ENCODE results near the gene SALL4. TPM values are rescaled to one million over a fixed set of nuclear protein-coding genes. Genes with fewer than 3 reads are reported as not detected.

Gene SALL4
- total RNA-seq, 2 experiments from 2014 or later, result 0.74 to 0.92 TPM

DNA sequence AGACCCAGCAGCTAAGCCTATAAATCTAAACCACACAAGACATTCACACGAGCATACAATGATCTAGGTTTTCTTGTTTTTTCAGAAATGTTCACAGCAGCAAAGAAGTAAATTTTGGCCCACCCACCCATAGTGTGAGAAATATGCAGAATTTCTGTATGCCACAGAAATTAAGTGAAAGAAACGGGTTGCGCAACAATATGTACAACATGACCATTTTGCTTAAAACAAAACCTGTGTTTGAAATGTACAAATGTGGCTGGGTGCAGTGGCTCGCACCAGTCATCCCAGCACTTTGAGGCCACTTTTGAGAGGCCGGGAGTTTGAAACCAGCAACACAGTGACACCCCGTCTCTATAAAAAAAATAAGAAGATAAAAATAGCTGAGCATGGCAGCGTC, 9.4 kb downstream of the SALL4 start:
- no peak for DNase-seq
- no peak overlapping the region for H3K27ac Mint-ChIP-seq
- peaks cover 4% of the 10 kb centered on the region for H3K27me3 Mint-ChIP-seq
- H3K4me1 Mint-ChIP-seq (ENCODE audit: low read depth), result no peaks in the 10 kb centered on the region
- ChIA-PET CTCF (no interaction called here), POLR2A (no interaction called here)
- no peak for ATAC-seq
- H3K9me3 Mint-ChIP-seq, result no peaks in the 10 kb centered on the region
- intact Hi-C loops (cut with micrococcal nuclease), result no loop called here
- TF ChIP-seq, protein P1, sequence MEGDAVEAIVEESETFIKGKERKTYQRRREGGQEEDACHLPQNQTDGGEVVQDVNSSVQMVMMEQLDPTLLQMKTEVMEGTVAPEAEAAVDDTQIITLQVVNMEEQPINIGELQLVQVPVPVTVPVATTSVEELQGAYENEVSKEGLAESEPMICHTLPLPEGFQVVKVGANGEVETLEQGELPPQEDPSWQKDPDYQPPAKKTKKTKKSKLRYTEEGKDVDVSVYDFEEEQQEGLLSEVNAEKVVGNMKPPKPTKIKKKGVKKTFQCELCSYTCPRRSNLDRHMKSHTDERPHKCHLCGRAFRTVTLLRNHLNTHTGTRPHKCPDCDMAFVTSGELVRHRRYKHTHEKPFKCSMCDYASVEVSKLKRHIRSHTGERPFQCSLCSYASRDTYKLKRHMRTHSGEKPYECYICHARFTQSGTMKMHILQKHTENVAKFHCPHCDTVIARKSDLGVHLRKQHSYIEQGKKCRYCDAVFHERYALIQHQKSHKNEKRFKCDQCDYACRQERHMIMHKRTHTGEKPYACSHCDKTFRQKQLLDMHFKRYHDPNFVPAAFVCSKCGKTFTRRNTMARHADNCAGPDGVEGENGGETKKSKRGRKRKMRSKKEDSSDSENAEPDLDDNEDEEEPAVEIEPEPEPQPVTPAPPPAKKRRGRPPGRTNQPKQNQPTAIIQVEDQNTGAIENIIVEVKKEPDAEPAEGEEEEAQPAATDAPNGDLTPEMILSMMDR (IDR thresholded peaks at IDR 0.05), result no peak
- H3K36me3 Mint-ChIP-seq (ENCODE audit: low read depth), result no peaks in the 10 kb centered on the region
- H3K4me3 Mint-ChIP-seq, result no peak overlapping the region

DNA sequence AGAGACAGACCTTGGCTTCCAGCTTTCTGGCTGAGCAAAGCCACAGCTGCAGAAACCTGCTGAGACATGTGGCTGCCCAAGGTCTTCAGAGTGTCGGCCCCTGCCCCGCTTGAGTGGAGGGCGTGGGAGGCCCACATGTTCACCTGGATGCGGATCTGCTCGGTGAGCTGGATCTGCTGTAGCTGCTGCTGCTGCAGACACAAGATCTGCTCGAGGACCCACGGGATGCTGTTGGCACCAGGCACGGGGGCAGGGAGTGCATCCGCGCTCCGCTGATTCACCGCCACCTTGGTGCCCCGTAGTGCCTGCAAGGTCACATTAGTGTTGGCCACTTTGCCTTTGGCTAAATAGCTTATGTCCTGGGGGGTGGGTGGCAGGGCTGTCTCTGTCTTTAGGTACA, 10.7 kb downstream of the SALL4 start:
- CTCF ChIA-PET, result interaction anchor here (3.8 kb wide), 1 partner anchor 8 kb away, joined by 12 read pairs; no protein-coding TSS in a partner anchor
- H3K27me3 Mint-ChIP-seq, result no peaks in the 10 kb centered on the region

DNA sequence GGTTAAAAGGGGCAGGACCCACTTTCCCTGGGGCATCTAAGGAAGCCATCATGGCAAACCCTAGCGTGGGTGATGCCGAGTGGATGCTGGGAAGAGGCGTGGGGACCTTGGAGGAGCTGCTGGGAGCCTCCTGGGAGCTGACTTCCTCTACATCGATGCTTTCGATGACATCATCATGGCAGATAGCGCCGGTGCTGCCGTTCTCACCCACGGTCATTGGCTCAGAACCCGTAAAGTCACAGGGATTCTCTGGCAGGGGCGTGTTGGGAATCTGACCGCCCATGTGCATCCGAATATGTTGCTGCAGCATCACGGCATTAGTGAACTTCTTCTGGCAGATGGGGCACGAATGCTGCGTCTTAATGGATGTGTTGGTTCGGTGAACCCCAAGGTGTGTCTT, 12.1 kb downstream of the SALL4 start:
- TF ChIP-seq, protein P1 (IDR thresholded peaks at IDR 0.05), result no peak
- no peaks in the 10 kb centered on the region for H3K4me1 Mint-ChIP-seq (ENCODE audit: low read depth)
- H3K9me3 Mint-ChIP-seq, result no peaks in the 10 kb centered on the region
- DNase-seq (no peak), ATAC-seq (no peak)
- POLR2A ChIA-PET, result no interaction called here
- no peak overlapping the region for H3K27ac Mint-ChIP-seq
- no peaks in the 10 kb centered on the region for H3K36me3 Mint-ChIP-seq (ENCODE audit: low read depth)
- CTCF ChIA-PET, result interaction anchor here (3.8 kb wide), 1 partner anchor 10 kb away, joined by 12 read pairs; no protein-coding TSS in a partner anchor
- intact Hi-C loops (cut with micrococcal nuclease), result no loop called here
- no peak overlapping the region for H3K4me3 Mint-ChIP-seq
- no peaks in the 10 kb centered on the region for H3K27me3 Mint-ChIP-seq

More for the DNA sequence above, 10.7 kb downstream of the SALL4 start:
- Mint-ChIP-seq H3K9me3 (no peaks in the 10 kb centered on the region), H3K4me1 (ENCODE audit: low read depth) (no peaks in the 10 kb centered on the region), H3K36me3 (ENCODE audit: low read depth) (no peaks in the 10 kb centered on the region), H3K27ac (no peak overlapping the region), H3K4me3 (no peak overlapping the region)
- ATAC-seq (no peak), DNase-seq (no peak)
- intact Hi-C loops (cut with micrococcal nuclease), result no loop called here
- TF ChIP-seq, protein P1 (IDR thresholded peaks at IDR 0.05), result no peak
- POLR2A ChIA-PET, result no interaction called here

DNA sequence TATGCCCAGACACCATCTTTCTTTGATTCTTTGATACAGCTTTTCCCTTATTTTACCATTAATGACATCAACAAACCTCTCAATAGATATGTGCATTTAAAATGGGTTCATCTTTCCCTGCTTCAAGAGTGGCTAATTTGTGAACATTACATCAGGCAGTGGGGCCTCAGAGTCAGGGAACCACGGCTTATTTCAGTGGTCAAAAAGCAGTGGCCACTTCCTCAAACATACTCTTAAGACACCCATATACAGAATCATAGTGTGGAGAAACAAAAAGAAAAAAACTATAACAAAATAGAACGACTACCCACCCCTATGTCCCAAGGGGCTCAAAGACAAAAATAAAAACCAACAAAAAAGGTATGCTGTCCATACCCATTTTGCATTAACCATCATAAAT, 12.9 kb downstream of the SALL4 start:
- no peak for ATAC-seq
- H3K36me3 Mint-ChIP-seq (ENCODE audit: low read depth), result no peaks in the 10 kb centered on the region
- DNase-seq, result no peak
- TF ChIP-seq, protein P1 (IDR thresholded peaks at IDR 0.05), result no peak
- CTCF ChIA-PET, result interaction anchor here (3.8 kb wide), 1 partner anchor 11 kb away, joined by 12 read pairs; no protein-coding TSS in a partner anchor
- no peak overlapping the region for H3K4me3 Mint-ChIP-seq
- POLR2A ChIA-PET, result no interaction called here
- intact Hi-C loops (cut with micrococcal nuclease), result no loop called here
- H3K27ac Mint-ChIP-seq, result no peak overlapping the region
- no peaks in the 10 kb centered on the region for H3K9me3 Mint-ChIP-seq
- no peaks in the 10 kb centered on the region for H3K27me3 Mint-ChIP-seq
- H3K4me1 Mint-ChIP-seq (ENCODE audit: low read depth), result no peaks in the 10 kb centered on the region

DNA sequence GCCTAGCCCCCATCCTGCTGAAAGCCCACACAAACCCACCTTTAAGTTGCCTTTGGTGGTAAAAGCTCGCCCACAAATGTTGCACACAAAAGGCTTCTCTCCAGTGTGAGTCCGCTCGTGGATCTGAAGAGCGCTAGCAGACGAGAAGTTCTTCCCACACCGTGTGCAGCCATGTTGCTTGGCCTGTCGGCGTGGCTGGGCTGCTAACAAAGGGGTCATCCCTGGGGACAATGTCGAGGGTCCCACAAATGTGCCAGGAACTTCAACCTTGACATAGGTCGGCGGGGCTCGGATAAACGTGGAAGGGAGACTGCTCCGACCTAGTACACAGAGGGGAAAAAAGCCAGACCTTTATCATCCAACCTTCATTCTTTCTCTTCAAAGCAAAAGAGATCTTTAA, 13.5 kb downstream of the SALL4 start:
- Mint-ChIP-seq H3K36me3 (ENCODE audit: low read depth) (no peaks in the 10 kb centered on the region), H3K27me3 (no peaks in the 10 kb centered on the region), H3K4me1 (ENCODE audit: low read depth) (no peaks in the 10 kb centered on the region), H3K27ac (no peak overlapping the region), H3K4me3 (no peak overlapping the region), H3K9me3 (no peaks in the 10 kb centered on the region)
- ChIA-PET CTCF (interaction anchor here (3.8 kb wide), 1 partner anchor 11 kb away, joined by 12 read pairs; no protein-coding TSS in a partner anchor), POLR2A (no interaction called here)
- no peak for ATAC-seq
- DNase-seq, result no peak
- TF ChIP-seq, protein P1 (IDR thresholded peaks at IDR 0.05), result no peak
- intact Hi-C loops (cut with micrococcal nuclease), result no loop called here
